Kidney capillary endothelial cell (primary cell): ENCODE data around the gene GPC1.

Experiments used
- DNase-seq: peaks from one replicate; pipeline ENCODE4 v3.0.0-alpha.2; 2018; ENCODE audit warnings: low spot score

Gene GPC1

GRCh38 chr2:240456447-240457222 is 21.2 kb downstream of the GPC1 start:
- DNase-seq = no peak

- DNase-seq = no peak
Measured at GRCh38 chr2:240457223-240458043, 22.0 kb downstream of the GPC1 start.

GRCh38 chr2:240458044-240458899 is 22.8 kb downstream of the GPC1 start:
- DNase-seq = no peak

- DNase-seq = no peak
Measured at GRCh38 chr2:240458900-240459391, 23.5 kb downstream of the GPC1 start.

GRCh38 chr2:240459401-240460252 is 24.2 kb downstream of the GPC1 start:
- DNase-seq = no peak

GRCh38 chr2:240460253-240460711 is 24.8 kb downstream of the GPC1 start:
- no peak for DNase-seq

GRCh38 chr2:240460781-240461431 is 25.4 kb downstream of the GPC1 start:
- no peak for DNase-seq

- no peak for DNase-seq
Measured at GRCh38 chr2:240461471-240462072, 26.1 kb downstream of the GPC1 start.

- DNase-seq = no peak
Measured at GRCh38 chr2:240462073-240462706, 26.7 kb downstream of the GPC1 start.

GRCh38 chr2:240462707-240463273 is 27.3 kb downstream of the GPC1 start:
- no peak for DNase-seq

GRCh38 chr2:240463274-240463865 is 27.9 kb downstream of the GPC1 start:
- no peak for DNase-seq

- DNase-seq = no peak
Measured at GRCh38 chr2:240463866-240464481, 28.5 kb downstream of the GPC1 start.

- no peak for DNase-seq
Measured at GRCh38 chr2:240464514-240465241, 29.2 kb downstream of the GPC1 start.

GRCh38 chr2:240465268-240465764 is 29.9 kb downstream of the GPC1 start:
- no peak for DNase-seq

- no peak for DNase-seq
Measured at GRCh38 chr2:240465765-240466578, 30.5 kb downstream of the GPC1 start.

- DNase-seq = no peak
Measured at GRCh38 chr2:240466579-240467148, 31.2 kb downstream of the GPC1 start.
